K562 (cell line): ENCODE measurements around the gene TEAD3. TPM values are rescaled to one million over a fixed set of nuclear protein-coding genes. Genes with fewer than 3 reads are reported as not detected.

Experiments used
- CHD4 ChIP-seq: fragments of 200-600 bp; sonication (generic); IDR thresholded peaks from 3 replicates; pipeline ENCODE4 v1.6.1; 2012; ENCODE audit warnings: low read depth, mild to moderate bottlenecking, mixed read lengths, low read length, inconsistent platforms; ENCODE audit not compliant: insufficient read depth, insufficient replicate concordance, poor library complexity, severe bottlenecking
- PTRF ChIP-seq: fragments of 450-650 bp; IDR thresholded peaks from 2 replicates; pipeline ENCODE4 v1.6.1; 2016; ENCODE audit warnings: mild to moderate bottlenecking, missing genetic modification characterization, missing compliant biosample characterization
- SMAD2 ChIP-seq: fragments of 150-350 bp; IDR thresholded peaks from 2 replicates; pipeline ENCODE4 v1.6.1; 2014; ENCODE audit warnings: low read depth, mild to moderate bottlenecking, low read length
- SMARCE1 ChIP-seq: fragments of 450-650 bp; IDR thresholded peaks from 2 replicates; pipeline ENCODE4 v1.7.1; 2016; ENCODE audit warnings: mild to moderate bottlenecking
- SRSF1 ChIP-seq: fragments of 200-400 bp; formaldehyde crosslinking; IDR thresholded peaks from 2 replicates; pipeline ENCODE4 v1.6.1; 2017; ENCODE audit warnings: mild to moderate bottlenecking, low read depth, low read length, moderate library complexity
- TRIM24 ChIP-seq, 2 experiments: fragments of 450-650 bp; IDR thresholded peaks; 2 replicates each; pipeline ENCODE4 v1.6.1; 2016
- XRCC4 ChIP-seq: IDR thresholded peaks from one replicate; pipeline ENCODE4 v1.6.1; 2011; ENCODE audit not compliant: insufficient read depth, insufficient read length; ENCODE audit errors: extremely low read depth
- ZNF174 ChIP-seq: fragments of 250-450 bp; sonication (Bioruptor Pico); IDR thresholded peaks from 2 replicates; pipeline ENCODE4 v1.4.0; 2020; ENCODE audit warnings: mild to moderate bottlenecking
- ZNF507 ChIP-seq: conservative IDR thresholded peaks from 2 replicates; pipeline ENCODE4 v1.6.1; 2017; ENCODE audit warnings: missing genetic modification characterization, missing compliant biosample characterization
- ZNF79 ChIP-seq: fragments of 250-450 bp; sonication (Bioruptor Pico); IDR thresholded peaks from 2 replicates; pipeline ENCODE4 v1.4.0; 2020; ENCODE audit warnings: low read depth, mild to moderate bottlenecking, moderate library complexity
- polyA plus RNA-seq, 8 experiments: library from polyadenylated mRNA; depleted of rRNA in 4 of 8; stranded (reverse) in 5 of 8; unstranded in 3 of 8; fragments of >200 nt; fragmentation: Nextera tagmentation in 2 of 8; fragmentation: Illumina TruSeq in 1 of 8; extraction: Ambion mirVana in 2 of 8; extraction: Trizol in 1 of 8; gene quantifications; 2 replicates each; pipeline versions ENCODE4 v1.2.1 to v1.2.3, GENCODE V29; 2011 to 2014; ENCODE audit warnings: inconsistent platforms in 1 of 8, missing spikeins in 1 of 8
- total RNA-seq, 7 experiments: library from RNA; depleted of rRNA in 6 of 7; stranded (reverse); fragments of >200 nt in 6 of 7; fragmentation: Illumina TruSeq in 2 of 7; extraction: Trizol in 2 of 7; gene quantifications; 2 replicates each; pipeline versions ENCODE4 v1.2.1 to v1.2.3, GENCODE V29; 2011 to 2021; ENCODE audit warnings: low replicate concordance in 1 of 7
- TF ChIP-seq, protein P1 (sequence below): fragments of 450-650 bp; IDR thresholded peaks from 2 replicates; pipeline ENCODE4 v1.6.1; 2016; ENCODE audit warnings: low read depth
- TF ChIP-seq, protein P2 (sequence below): fragments of 450-650 bp; conservative IDR thresholded peaks from 2 replicates; pipeline ENCODE4 v1.6.1; 2016; ENCODE audit warnings: missing genetic modification characterization, low read depth, mild to moderate bottlenecking, control low read depth, missing compliant biosample characterization
- TF ChIP-seq, protein P3 (sequence below): sonication (generic); formaldehyde crosslinking; IDR thresholded peaks from 2 replicates; pipeline ENCODE4 v1.8.0; 2022; ENCODE audit warnings: missing genetic modification reagents, mild to moderate bottlenecking, borderline replicate concordance
- TF ChIP-seq, protein P4 (sequence below), 2 experiments: IDR thresholded peaks; 2 replicates each; pipeline ENCODE4 v1.6.1; 2012; ENCODE audit warnings: improper control_type of control experiment in 2 of 2, low read depth in 2 of 2, low read length in 2 of 2, borderline replicate concordance in 1 of 2

The TEAD3 gene
- total and polyA plus RNA-seq, 9 of the 15 experiments (the other 6 are each of a cell fraction or from before 2014, with no cell fraction given) = 0.63 to 13.2 (median 3.3) TPM

DNA sequence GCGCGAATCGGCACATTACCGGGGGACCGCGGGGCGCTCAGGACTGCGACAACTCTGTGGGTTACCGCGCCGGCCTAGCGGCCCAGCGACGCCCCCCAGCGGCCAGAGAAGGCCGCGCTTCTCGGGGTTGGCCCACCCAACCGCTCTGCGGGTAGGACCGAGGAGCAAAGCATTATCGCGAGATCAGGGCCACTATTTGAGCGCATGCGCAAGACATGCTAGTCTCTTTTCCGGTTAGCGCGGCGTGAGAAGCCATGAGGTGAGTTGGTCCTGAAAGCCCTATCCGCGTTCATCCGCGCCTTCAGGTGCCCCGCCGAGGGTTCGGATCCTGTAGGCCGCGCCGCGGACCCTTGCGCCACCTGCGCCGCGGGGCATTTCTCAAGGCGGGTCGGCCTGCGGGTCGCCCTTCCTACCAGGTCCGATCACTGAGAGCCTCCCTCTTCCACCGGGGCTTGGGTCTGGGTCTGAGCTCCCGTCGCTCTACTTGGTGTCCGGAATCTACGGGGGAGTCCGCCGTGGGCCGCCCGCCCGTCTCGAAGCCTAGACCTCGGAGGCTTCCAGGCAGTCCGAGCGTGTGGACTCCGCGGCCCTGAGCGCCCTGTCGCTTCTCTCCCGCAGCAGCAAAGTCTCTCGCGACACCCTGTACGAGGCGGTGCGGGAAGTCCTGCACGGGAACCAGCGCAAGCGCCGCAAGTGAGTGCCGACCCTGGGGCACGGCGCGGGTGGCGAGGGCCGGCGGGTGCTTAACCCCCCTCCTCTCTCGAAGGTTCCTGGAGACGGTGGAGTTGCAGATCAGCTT is 28.5 kb downstream of the TEAD3 start, which contains the start of gene RPL10A (continued):
- TF ChIP-seq XRCC4 (no peak), SMARCE1 (no peak), ZNF79 (no peak), PTRF (tag) (no peak), ZNF507 (tag) (no peak), CHD4 (no peak), SMAD2 (no peak), SRSF1 (peak; percentile 92), ZNF174 (no peak), TRIM24 (IDR thresholded peaks at IDR 0.05) (0 out of 4 replicates have a peak, but pooled peaks of 1 of the 2 experiments have one; percentile 31)
- TF ChIP-seq, protein P1, sequence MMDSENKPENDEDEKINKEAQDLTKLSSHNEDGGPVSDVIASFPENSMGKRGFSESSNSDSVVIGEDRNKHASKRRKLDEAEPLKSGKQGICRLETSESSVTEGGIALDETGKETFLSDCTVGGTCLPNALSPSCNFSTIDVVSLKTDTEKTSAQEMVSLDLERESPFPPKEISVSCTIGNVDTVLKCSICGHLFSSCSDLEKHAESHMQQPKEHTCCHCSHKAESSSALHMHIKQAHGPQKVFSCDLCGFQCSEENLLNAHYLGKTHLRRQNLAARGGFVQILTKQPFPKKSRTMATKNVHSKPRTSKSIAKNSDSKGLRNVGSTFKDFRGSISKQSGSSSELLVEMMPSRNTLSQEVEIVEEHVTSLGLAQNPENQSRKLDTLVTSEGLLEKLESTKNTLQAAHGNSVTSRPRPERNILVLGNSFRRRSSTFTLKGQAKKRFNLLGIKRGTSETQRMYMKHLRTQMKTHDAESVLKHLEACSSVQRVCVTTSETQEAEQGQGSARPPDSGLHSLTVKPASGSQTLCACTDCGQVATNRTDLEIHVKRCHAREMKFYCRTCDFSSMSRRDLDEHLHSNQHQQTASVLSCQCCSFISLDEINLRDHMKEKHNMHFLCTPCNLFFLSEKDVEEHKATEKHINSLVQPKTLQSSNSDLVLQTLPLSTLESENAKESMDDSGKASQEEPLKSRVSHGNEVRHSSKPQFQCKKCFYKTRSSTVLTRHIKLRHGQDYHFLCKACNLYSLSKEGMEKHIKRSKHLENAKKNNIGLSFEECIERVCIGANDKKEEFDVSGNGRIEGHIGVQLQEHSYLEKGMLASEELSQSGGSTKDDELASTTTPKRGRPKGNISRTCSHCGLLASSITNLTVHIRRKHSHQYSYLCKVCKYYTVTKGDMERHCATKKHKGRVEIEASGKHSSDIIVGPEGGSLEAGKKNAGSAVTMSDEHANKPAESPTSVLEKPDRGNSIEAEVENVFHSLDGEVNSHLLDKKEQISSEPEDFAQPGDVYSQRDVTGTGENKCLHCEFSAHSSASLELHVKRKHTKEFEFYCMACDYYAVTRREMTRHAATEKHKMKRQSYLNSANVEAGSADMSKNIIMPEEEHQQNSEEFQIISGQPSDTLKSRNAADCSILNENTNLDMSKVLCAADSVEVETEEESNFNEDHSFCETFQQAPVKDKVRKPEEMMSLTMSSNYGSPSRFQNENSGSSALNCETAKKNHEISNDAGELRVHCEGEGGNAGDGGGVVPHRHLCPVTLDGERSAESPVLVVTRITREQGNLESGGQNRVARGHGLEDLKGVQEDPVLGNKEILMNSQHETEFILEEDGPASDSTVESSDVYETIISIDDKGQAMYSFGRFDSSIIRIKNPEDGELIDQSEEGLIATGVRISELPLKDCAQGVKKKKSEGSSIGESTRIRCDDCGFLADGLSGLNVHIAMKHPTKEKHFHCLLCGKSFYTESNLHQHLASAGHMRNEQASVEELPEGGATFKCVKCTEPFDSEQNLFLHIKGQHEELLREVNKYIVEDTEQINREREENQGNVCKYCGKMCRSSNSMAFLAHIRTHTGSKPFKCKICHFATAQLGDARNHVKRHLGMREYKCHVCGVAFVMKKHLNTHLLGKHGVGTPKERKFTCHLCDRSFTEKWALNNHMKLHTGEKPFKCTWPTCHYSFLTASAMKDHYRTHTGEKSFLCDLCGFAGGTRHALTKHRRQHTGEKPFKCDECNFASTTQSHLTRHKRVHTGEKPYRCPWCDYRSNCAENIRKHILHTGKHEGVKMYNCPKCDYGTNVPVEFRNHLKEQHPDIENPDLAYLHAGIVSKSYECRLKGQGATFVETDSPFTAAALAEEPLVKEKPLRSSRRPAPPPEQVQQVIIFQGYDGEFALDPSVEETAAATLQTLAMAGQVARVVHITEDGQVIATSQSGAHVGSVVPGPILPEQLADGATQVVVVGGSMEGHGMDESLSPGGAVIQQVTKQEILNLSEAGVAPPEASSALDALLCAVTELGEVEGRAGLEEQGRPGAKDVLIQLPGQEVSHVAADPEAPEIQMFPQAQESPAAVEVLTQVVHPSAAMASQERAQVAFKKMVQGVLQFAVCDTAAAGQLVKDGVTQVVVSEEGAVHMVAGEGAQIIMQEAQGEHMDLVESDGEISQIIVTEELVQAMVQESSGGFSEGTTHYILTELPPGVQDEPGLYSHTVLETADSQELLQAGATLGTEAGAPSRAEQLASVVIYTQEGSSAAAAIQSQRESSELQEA = no peak
- TF ChIP-seq, protein P2, sequence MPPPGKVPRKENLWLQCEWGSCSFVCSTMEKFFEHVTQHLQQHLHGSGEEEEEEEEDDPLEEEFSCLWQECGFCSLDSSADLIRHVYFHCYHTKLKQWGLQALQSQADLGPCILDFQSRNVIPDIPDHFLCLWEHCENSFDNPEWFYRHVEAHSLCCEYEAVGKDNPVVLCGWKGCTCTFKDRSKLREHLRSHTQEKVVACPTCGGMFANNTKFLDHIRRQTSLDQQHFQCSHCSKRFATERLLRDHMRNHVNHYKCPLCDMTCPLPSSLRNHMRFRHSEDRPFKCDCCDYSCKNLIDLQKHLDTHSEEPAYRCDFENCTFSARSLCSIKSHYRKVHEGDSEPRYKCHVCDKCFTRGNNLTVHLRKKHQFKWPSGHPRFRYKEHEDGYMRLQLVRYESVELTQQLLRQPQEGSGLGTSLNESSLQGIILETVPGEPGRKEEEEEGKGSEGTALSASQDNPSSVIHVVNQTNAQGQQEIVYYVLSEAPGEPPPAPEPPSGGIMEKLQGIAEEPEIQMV = no peak
- TF ChIP-seq, protein P3, sequence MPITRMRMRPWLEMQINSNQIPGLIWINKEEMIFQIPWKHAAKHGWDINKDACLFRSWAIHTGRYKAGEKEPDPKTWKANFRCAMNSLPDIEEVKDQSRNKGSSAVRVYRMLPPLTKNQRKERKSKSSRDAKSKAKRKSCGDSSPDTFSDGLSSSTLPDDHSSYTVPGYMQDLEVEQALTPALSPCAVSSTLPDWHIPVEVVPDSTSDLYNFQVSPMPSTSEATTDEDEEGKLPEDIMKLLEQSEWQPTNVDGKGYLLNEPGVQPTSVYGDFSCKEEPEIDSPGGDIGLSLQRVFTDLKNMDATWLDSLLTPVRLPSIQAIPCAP (CRISPR knock-in tag) = no peak; the same call in 1 of the 2 replicates
- TF ChIP-seq, protein P4, sequence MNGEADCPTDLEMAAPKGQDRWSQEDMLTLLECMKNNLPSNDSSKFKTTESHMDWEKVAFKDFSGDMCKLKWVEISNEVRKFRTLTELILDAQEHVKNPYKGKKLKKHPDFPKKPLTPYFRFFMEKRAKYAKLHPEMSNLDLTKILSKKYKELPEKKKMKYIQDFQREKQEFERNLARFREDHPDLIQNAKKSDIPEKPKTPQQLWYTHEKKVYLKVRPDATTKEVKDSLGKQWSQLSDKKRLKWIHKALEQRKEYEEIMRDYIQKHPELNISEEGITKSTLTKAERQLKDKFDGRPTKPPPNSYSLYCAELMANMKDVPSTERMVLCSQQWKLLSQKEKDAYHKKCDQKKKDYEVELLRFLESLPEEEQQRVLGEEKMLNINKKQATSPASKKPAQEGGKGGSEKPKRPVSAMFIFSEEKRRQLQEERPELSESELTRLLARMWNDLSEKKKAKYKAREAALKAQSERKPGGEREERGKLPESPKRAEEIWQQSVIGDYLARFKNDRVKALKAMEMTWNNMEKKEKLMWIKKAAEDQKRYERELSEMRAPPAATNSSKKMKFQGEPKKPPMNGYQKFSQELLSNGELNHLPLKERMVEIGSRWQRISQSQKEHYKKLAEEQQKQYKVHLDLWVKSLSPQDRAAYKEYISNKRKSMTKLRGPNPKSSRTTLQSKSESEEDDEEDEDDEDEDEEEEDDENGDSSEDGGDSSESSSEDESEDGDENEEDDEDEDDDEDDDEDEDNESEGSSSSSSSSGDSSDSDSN (IDR thresholded peaks at IDR 0.05; ENCODE audit: borderline replicate concordance in 1 of 2, low read depth in 2 of 2, low read length in 2 of 2) = no peak
